Hepatic stellate cell (primary cell): ENCODE data around the gene NOP56.
"Not testable (repeated sequence)": the region's sequence is repeated elsewhere in the genome, so short reads cannot be mapped to it uniquely, and the experiment has no call there.

Experiments used
- DNase-seq: peaks from one replicate; pipeline ENCODE4 v3.0.0; 2011; ENCODE audit warnings: low spot score

The NOP56 gene

DNA sequence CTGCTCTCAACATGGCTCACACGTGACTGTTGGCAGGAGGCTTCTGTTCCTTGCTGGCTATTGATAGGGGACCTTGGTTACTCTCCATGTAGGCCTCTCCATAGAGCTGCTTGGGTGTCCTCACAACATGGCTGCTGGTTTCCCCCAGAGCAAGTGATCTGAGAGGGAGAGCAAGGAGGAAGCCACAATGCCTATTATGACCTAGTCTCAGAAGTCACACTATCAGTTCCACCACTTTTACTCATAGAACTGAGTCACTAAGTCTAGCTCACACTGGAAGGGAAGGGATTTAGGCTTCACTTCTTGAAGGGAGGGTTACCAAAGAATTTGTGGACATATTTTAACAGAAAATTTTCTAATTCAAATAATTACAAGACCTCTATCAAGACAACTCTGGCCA, 8.7 kb upstream of the NOP56 start:
- DNase-seq: no peak

DNA sequence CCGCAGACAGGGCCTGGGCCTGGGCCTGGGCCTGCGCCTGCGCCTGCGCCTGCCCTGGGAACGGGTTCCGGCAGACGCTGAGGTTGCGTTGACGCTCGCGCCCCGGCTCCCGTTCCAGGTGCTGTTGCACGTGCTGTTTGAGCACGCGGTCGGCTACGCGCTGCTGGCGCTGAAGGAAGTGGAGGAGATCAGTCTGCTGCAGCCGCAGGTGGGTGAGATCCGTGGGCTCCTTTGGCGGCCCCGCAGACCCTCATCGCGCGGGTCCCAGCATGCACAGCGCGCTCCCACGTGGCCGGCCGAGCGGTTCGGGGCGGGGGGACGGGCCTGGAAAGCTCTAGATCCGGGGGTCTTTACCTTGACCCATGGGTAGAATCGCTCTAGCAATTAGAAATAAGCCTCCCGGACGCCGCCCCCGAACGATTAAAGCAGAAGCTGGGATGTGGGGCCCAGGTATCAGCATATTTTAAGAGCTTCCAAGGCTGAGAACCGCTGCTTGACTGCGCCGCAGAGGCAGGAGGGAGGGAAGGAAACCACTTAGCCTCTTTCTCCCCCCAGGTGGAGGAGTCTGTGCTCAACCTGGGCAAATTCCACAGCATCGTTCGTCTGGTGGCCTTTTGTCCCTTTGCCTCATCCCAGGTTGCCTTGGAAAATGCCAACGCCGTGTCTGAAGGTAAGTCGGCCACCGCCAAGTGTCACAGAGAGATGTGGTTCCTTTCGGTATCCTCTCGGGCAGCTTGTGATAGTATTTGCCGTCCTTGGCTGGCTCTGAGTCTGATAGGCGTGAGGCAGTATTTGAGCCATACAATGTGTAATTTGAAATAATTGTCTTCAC, 508 bp downstream of the NOP56 start:
- DNase-seq: peak; percentile 44

DNA sequence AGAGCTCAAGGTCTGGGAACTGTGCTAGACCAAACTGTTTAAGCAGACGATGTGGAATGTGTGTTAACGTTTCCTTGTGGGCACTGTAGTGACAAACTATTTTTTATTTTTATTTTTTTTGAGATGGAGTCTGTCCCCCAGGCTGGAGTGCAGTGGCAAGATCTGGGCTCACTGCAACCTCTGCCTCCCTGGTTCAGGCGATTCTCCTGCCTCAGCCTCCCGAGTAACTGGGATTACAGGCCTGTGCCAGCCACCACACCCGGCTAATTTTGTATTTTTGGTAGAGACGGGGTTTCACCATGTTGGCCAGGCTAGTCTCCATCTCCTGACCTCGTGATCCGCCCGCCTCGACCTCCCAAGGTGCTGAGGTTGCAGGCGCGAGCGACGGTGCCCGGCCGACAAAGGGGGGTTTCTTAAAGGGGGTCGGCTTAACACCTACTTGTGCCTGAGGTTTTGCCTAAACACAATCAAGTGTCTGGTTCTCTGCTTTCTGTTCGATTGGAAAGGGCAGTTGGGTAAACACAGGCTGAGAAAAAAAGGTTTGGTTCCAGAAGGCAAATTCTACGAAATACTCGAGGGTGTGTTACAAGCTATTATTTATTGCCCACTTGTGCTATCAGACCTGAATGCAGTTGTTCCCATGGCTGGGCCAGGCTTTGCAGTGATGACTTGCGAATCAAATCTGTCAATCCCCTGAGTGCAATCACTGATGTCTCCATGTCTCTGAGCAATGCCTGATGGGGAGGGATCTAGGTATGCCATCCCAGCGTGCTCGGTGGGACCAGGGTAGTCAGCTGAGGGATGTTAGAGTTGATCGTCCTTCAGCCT, 1.3 kb downstream of the NOP56 start:
- DNase-seq: no peak

DNA sequence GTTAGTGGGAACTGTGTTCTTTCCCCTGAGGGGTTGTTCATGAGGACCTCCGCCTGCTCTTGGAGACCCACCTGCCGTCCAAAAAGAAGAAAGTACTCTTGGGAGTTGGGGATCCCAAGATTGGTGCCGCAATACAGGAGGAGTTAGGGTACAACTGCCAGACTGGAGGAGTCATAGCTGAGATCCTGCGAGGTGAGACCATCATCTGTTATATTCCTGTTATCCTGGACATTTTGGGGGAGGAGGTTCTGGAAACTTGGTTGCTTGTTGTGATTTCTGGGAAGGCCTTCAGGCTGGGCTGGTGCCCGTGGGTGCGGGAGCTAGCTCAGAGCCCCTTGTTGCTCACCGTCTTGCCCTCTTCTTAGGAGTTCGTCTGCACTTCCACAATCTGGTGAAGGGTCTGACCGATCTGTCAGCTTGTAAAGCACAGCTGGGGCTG, 2.0 kb downstream of the NOP56 start:
- DNase-seq: no peak

DNA sequence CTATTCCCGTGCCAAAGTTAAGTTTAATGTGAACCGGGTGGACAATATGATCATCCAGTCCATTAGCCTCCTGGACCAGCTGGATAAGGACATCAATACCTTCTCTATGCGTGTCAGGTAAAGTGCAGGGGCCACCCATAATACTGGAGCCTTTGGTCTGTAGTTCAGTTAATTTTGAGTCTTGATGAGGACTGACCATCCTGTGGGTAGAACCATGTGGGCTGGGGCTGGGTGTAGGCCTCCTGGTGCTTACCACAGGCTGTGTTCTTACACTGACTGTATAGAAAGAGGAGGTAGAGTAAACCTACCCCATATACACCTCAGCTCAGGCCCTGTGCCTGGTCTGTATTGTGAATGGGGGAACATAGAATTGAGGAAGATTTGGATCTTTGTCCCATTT, 2.4 kb downstream of the NOP56 start:
- no peak for DNase-seq

DNA sequence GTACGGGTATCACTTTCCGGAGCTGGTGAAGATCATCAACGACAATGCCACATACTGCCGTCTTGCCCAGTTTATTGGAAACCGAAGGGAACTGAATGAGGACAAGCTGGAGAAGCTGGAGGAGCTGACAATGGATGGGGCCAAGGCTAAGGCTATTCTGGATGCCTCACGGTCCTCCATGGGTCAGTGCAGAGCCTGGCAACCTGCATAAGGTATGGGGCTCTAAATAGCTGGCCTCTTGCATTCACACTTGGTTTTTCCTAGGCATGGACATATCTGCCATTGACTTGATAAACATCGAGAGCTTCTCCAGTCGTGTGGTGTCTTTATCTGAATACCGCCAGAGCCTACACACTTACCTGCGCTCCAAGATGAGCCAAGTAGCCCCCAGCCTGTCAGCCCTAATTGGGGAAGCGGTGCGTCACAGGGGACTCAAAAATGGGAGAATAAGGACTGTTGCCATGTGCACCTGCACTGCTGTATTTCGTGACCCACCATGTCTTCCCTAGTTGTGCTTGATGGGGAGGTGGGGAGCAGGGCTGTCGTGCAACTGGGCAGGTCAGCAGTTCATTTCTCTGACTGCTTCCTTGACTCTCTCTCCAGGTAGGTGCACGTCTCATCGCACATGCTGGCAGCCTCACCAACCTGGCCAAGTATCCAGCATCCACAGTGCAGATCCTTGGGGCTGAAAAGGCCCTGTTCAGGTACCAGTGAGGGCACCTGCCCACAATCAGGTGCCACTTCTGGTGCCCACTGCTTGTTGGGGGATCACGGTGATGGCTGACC, 3.1 kb downstream of the NOP56 start:
- no peak for DNase-seq

DNA sequence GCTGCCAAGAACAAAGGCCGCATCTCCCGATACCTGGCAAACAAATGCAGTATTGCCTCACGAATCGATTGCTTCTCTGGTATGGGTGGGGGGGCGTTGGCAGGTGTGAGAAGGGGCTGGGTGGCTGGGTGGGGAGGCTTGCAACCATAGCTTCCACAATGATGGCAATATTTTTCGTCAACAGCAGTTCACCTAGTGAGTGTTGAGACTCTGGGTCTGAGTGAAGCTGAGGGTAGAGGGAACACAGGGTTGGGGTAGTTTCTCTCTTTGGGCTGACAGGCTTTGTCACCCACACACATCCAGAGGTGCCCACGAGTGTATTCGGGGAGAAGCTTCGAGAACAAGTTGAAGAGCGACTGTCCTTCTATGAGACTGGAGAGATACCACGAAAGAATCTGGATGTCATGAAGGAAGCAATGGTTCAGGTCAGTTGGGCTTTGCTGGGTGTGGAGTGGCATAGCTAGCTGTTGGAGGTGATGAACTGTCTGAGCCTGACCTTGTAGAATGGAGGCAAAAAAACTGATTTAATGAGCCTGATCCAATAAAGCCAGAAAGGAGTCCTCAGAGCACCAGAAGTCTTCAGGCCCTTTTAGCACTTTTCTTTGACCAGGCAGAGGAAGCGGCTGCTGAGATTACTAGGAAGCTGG, 4.2 kb downstream of the NOP56 start:
- no peak for DNase-seq

DNA sequence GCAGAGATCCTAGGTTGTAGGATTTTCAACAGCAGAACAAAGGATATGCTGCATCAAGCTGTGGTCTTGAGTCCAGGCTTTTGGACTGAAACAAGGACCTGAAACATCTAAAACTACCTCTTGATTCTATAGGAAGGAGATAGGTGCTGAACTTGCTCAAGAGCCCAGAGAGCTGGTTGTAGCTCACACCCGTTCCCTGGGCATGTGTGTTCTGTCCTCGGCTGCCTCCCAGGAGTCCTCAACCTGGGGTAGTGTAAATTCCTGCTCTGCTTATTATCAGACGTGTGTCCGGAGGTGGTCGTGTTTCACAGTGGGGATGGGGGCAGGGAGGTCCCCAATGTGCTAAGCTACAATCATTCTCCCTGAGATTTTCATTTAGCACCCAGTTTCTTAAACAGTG, 4.8 kb downstream of the NOP56 start:
- no peak for DNase-seq

DNA sequence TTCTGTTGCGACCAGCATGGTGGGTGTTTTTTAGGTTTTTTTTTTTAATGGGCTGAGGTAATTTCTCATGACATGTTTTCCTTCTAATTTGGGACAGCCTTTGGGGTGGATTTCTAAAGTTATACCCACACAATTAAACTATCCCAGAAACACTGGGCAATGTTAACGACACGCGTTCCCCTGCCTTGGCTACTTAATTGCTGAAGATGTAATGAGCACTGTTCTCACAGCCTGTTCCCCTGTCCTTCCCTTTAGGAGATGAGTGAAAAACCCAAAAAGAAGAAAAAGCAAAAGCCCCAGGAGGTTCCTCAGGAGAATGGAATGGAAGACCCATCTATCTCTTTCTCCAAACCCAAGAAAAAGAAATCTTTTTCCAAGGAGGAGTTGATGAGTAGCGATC, 5.2 kb downstream of the NOP56 start:
- no peak for DNase-seq

DNA sequence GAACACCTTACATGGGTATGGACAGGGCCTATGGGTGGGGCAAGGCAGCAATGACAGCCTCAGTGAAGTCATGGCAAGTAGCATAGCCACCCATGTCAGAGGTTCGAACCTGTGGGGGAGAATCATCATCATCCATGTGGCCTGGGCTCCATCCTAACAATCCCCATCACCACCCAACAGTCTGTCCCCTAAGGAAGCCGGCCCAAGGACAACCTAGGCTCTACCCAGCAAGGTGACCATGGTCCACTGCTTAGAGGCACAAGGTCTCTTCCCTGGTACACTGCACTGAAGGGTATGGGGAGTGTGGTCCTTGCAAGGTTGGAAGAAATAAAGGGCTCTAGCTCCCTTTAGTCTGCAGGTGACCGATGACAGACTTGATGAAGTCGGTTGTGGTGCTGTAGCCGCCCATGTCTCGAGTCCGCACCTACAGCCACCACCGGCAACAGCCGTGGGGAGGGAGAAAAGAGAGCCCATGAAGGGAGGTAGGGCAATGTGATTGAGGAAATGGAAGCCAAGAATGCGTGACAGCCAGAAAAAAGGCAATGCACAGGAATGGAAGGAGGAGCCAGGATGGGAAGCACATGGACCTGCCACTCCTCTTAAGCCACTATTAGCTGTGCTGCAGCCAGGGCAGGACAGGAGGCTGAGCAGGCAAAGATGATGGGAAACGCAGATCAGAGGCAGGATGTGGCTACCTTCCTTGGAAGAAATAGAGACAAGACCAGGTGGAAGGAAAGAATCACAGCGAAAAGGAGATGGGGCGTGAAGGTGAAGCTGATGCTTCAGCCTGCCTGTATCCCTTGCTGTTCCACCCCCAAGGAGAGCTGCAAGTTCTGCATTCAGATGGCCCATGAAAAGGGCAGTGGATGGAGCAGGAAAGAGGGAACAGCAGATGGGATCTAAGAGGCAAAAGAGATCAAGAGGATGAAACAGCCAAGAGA, 6.3 kb downstream of the NOP56 start:
- DNase-seq: no peak

DNA sequence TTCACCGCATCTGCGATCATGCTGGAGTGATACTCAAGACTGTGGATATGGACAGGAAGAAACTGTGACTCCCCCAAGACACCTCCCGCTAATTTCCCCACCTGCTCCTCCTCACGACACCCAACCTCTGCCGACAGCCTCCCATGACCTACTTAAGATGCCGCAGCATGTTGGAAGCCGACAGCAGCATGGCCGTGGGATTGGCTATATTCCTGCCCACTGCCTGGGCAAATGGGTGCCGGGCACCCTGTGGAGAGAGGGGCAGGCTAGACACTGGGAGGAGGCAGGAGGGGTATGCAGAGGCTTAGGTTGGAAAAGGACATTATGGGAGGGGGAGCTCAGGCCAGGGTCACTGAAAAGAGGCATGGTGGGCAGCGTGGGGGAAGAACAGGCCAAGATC, 7.1 kb downstream of the NOP56 start:
- no peak for DNase-seq

DNA sequence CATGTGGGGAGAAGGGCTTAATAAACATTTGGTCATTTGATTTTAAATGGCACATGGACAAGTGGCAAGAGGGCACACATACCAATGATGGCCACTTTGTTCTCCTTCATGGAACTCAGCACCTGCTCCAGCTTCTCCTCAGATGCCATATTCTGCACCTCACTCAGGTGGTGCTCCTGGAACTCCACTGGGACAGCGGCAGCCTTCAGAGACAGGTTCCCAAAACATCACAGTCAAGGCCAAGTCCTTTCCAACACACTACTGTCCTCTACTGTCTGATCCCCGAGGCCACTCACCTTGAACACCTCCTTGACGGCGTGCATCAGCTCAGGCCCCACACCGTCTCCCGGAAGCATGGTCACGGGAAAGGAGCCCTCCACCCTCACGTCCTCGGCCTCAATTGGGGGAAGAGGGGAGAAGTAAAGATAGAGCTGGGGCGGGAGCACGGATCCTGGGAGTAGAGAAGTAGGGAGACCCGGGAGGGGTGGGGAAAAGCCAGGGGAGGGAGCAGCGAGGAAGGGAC, 11.0 kb downstream of the NOP56 start:
- no peak for DNase-seq

DNA sequence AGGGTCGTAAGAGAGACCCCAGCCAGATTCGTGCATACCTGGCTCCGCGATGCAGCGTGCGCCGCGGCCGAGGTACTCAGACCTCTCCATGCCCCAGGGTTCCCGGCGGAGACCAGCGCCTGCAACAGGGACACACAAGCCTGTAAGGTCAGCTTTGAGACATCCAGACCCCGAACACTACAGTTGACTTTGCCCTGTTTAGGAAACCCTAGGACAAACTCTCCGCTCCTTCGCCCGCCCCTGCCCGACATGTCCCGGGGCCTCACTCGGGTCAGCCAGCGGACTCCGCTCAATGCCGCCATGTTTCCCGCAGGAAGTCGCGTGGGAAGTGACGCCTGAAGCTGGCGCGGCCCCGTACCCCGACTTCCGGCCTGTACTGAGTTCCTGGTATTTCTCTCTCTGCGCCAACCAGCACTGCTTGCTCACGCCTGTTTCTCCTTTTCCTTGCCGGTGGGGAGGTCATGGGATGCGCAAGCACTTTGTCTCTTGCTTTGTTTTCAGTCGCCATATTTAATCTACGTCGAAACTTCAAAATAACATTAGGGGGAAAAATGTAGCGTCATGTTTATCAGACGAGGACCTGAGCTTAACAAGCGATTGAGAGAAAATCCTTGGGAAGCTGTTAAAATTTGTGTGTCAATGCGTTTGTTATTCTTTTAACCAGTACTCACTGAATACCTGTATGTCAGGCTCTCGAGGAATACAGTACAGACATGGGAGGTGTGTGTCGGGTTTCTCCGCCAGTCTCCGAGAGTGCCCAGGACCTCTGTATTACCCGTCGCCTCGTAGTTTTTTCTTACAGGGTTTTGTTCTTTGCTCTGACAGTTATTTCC, 11.7 kb downstream of the NOP56 start, which contains the start of gene IDH3B:
Gene IDH3B, minus strand, starts transcription at position 330 of the 833 bp plus-strand sequence. Its CDS starts 28 bp downstream, at position 302.
- peak; percentile 92 for DNase-seq

DNA sequence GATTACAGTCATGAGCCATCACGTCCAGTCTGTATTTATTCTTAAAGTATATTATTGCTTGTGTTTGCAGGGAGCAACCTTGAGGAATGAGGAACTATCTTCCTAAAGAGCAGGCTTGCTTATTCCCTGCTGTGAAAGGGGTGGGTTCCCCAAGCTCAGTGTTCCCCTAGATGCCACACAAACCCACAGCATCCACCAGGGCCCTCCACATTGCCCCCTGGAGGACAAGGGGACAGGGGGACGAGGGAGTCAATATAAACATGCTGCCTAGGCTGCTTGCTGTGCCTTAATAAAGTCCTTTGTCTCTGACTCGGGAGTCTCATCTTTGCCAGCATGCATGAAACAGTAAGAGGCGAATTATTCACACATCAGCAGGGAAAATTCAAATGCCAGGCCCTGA, 19.5 kb downstream of the NOP56 start:
- no peak for DNase-seq

DNA sequence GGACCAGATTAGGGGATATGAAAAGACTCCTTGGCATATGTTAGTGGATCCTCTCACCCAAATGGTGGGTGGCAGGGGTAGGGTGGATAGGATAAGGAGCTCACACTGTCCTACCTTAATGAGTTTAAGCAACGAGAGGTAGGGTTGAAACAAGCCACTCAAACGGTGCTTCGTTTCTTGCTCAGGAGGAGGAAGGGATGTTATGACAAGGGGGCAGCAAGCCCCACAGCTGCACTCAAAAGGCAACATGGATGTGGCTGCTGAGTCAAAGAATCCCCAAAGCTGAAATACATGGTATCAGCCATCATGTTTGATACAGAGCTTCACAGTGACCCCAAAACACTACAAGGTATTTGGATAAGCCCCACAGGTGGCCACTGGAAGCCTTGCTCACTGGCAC, 20.0 kb downstream of the NOP56 start:
- no peak for DNase-seq

DNA sequence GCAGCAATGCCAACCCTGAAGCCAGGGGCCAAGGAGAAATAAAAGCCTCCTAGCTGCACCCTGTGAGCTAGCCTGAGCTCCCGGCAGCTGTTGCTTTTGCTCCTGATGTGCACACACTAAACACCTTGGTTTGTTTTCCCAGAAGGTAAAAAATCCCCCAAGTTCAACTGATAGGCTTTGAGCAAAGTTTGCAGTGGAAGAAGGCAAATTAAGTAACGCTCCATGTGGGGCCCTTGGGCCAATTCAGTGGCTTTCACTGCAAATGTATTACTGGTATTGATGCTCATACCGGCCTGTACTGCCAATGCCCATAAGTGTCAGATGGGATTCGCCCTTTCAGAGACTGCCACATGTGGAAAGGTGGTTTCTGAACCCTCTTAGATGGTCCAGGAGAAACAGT, 21.0 kb downstream of the NOP56 start:
- DNase-seq: no peak

DNA sequence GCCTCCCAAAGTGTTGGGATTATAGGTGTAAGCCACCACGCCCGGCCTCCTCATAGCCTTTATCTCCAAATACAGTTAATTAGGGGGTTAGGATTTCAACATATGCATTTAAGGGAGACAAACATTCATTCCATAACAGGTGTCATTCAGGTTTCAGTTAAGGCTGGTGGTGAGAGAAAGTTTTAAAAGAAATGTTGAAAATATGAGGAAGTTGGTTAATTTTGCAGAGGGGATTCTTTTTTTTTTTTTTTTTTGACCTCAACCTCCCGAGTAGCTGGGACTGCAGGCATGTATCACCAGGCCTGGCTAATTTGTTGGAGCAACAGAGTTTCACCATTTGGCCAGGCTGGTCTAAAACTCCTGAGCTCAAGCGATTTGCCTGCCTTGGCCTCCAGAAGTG, 27.6 kb downstream of the NOP56 start:
- no peak for DNase-seq

DNA sequence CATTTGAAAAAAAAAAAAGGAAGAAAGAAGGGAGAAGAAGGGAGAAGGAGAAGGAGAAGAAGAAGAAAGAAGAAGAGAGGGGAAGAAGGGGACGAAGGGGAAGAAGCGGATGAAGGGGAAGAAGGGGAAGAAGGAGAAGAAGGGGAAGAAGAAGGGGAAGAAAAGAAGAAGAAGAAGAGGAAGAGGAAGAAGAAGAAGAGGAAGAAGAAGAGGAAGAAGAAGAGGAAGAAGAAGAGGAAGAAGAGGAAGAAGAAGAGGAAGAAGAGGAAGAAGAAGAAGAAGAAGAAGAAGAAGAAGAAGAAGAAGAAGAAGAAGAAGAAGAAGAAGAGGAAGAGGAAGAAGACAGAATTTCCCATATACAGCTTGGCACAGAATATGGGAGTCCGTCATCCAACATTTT, 29.6 kb downstream of the NOP56 start:
- not testable (repeated sequence) for DNase-seq

DNA sequence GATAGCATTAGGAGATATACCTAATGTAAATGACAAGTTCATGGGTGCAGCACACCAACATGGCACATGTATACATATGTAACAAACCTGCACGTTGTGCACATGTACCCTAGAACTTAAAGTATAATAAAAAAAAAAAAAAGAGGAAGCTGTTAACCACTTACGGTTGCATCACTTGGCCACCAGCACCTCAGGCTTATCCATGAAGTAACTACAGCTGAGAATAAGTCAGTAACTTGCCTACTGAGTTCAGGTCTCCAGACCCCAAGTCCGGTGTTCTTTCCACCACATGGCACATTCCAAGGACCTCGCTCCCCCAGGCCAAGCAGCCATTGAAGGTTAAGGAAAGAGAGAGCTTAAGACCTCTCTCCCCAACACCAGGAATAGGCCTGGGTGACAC, 32.4 kb downstream of the NOP56 start:
- not testable (repeated sequence) for DNase-seq

DNA sequence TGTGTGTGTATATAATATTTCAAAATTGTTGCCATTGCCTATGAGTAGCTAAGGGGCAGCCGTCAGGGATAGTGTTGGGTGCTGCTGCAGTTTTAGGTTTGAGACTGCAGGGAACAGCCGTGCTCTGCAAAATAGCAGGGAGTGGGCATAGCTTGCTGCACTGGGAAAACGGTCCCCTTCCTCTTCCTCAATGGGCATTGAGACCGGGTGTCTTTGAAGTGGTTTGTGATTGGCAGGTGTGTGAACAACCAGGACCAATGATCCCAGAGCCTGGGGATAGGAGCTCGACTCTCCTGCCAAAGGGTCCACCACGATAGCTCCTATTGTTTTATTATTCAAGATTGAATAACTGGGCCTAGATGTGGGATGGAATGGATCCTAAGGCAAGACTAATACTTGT, 35.1 kb downstream of the NOP56 start:
- DNase-seq: no peak
